ENCODE data around the gene NCAPD3. TPM values are rescaled to one million over a fixed set of nuclear protein-coding genes. Genes with fewer than 3 reads are reported as not detected.

The NCAPD3 gene
- total RNA-seq, 1 donor from 2014 or later: 4.2 TPM

DNA sequence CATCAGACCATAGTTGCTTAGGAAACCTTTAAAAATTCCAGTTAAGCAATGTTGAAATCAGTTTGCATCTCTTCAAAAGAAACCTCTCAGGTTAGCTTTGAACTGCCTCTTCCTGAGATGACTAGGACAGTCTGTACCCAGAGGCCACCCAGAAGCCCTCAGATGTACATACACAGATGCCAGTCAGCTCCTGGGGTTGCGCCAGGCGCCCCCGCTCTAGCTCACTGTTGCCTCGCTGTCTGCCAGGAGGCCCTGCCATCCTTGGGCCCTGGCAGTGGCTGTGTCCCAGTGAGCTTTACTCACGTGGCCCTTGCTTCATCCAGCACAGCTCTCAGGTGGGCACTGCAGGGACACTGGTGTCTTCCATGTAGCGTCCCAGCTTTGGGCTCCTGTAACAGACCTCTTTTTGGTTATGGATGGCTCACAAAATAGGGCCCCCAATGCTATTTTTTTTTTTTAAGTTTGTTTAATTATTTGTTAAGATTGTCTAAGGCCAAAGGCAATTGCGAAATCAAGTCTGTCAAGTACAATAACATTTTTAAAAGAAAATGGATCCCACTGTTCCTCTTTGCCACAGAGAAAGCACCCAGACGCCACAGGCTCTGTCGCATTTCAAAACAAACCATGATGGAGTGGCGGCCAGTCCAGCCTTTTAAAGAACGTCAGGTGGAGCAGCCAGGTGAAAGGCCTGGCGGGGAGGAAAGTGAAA, 73.4 kb downstream of the NCAPD3 start:
- TF ChIP-seq, protein P1, sequence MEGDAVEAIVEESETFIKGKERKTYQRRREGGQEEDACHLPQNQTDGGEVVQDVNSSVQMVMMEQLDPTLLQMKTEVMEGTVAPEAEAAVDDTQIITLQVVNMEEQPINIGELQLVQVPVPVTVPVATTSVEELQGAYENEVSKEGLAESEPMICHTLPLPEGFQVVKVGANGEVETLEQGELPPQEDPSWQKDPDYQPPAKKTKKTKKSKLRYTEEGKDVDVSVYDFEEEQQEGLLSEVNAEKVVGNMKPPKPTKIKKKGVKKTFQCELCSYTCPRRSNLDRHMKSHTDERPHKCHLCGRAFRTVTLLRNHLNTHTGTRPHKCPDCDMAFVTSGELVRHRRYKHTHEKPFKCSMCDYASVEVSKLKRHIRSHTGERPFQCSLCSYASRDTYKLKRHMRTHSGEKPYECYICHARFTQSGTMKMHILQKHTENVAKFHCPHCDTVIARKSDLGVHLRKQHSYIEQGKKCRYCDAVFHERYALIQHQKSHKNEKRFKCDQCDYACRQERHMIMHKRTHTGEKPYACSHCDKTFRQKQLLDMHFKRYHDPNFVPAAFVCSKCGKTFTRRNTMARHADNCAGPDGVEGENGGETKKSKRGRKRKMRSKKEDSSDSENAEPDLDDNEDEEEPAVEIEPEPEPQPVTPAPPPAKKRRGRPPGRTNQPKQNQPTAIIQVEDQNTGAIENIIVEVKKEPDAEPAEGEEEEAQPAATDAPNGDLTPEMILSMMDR (IDR thresholded peaks at IDR 0.05; ENCODE audit: insufficient read depth, low read length, severe bottlenecking): no peak
- Histone ChIP-seq H3K27me3 (ENCODE audit: control insufficient read depth, insufficient read depth, low read length) (no peaks in the 10 kb centered on the region), H3K36me3 (ENCODE audit: control insufficient read depth, insufficient read depth, low read length) (no peaks in the 10 kb centered on the region), H3K4me3 (ENCODE audit: low read depth, low read length) (no peak overlapping the region)
- no peak for DNase-seq (ENCODE audit: low read depth)
- FAIRE-seq: no peak

DNA sequence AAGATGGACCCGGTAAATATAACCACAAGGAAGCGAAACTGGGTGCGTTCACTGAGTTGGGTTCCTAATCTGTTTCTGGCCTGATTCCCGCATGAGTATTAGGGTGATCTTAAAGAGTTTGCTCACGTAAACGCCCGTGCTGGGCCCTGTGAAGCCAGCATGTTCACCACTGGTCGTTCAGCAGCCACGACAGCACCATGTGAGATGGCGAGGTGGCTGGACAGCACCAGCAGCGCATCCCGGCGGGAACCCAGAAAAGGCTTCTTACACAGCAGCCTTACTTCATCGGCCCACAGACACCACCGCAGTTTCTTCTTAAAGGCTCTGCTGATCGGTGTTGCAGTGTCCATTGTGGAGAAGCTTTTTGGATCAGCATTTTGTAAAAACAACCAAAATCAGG, 74.4 kb downstream of the NCAPD3 start:
- no peaks in the 10 kb centered on the region for H3K27me3 ChIP-seq (ENCODE audit: control insufficient read depth, insufficient read depth, low read length)
- FAIRE-seq (no peak), DNase-seq (ENCODE audit: low read depth) (no peak)
- TF ChIP-seq, protein P1 (IDR thresholded peaks at IDR 0.05; ENCODE audit: insufficient read depth, low read length, severe bottlenecking): no peak
- H3K36me3 ChIP-seq (ENCODE audit: control insufficient read depth, insufficient read depth, low read length): no peaks in the 10 kb centered on the region
- H3K4me3 ChIP-seq (ENCODE audit: low read depth, low read length): no peak overlapping the region

DNA sequence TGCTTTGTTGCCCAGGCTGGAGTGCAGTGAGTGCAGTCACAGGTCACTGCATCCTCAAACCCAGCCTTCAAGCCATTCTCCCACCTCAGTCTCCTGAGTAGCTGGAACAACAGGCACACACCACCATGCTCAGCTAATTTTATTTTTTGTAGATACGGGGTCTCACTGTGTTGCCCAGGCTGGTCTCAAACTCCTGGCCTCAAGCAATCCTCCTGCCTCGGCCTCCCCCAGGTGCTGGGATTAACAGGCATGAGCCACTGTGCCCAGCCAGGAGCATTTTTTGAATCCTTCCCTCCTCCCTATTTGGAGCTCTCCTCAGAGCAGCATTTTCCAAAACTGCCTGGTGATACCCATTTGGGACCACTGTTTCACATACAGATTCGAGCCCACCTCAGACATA, 77.2 kb downstream of the NCAPD3 start:
- no peaks in the 10 kb centered on the region for H3K36me3 ChIP-seq (ENCODE audit: control insufficient read depth, insufficient read depth, low read length)
- FAIRE-seq (no peak), DNase-seq (ENCODE audit: low read depth) (no peak)
- H3K27me3 ChIP-seq (ENCODE audit: control insufficient read depth, insufficient read depth, low read length): no peaks in the 10 kb centered on the region
- TF ChIP-seq, protein P1 (IDR thresholded peaks at IDR 0.05; ENCODE audit: insufficient read depth, low read length, severe bottlenecking): no peak
- no peak overlapping the region for H3K4me3 ChIP-seq (ENCODE audit: low read depth, low read length)

DNA sequence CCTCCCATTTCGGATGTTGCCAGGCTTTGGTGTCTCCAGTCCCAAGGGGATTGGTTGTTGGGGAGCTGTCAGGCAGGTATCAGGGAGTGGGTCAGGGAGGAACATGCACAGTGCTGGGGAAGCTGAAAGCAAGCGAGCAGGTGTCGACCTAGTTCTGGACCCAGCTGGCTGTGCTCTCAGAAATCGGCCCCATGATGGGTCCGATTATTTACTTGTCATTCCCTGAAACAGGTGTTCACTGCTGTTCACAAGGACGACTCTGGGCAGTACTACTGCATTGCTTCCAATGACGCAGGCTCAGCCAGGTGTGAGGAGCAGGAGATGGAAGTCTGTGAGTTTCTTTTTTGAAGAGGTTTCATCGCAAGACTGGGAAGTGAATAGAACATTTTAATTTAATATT, 78.1 kb downstream of the NCAPD3 start:
- Histone ChIP-seq H3K4me3 (ENCODE audit: low read depth, low read length) (no peak overlapping the region), H3K27me3 (ENCODE audit: control insufficient read depth, insufficient read depth, low read length) (no peaks in the 10 kb centered on the region), H3K36me3 (ENCODE audit: control insufficient read depth, insufficient read depth, low read length) (no peaks in the 10 kb centered on the region)
- DNase-seq (ENCODE audit: low read depth): no peak
- TF ChIP-seq, protein P1 (IDR thresholded peaks at IDR 0.05; ENCODE audit: insufficient read depth, low read length, severe bottlenecking): no peak
- no peak for FAIRE-seq

DNA sequence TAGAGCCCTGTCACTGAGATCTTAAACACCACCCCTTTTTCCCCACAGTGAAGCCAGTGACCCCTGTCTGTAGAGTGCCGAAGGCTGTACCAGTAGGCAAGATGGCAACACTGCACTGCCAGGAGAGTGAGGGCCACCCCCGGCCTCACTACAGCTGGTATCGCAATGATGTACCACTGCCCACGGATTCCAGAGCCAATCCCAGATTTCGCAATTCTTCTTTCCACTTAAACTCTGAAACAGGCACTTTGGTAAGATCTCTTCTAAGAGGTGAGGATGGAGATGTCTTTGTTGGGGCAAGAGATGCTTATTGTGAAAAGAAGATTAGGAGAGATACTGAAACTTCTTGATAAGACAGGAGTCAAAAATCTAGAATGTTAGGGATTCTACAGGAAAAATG, 79.0 kb downstream of the NCAPD3 start:
- no peak overlapping the region for H3K4me3 ChIP-seq (ENCODE audit: low read depth, low read length)
- FAIRE-seq: no peak
- TF ChIP-seq, protein P1 (IDR thresholded peaks at IDR 0.05; ENCODE audit: insufficient read depth, low read length, severe bottlenecking): no peak

DNA sequence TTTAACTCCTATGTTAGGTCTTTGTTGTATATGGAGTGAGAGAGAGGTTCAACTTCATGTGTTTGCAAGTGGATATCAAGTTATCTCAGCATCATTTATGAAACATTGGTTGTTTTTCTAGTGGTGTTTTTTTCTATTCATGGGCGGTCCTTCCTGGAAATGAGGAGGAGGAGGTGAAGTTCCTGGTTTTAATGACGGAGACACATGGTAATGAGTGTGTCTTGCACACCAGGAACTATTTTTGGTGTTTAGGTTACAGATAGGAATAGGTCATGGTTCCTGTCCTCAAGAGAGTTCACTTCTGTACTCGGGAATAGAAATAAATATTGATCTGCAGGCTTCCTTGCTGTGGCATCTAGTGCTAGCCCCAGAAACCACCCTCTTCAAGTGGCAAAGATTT, 80.0 kb downstream of the NCAPD3 start:
- Histone ChIP-seq H3K4me3 (ENCODE audit: low read depth, low read length) (no peak overlapping the region), H3K36me3 (ENCODE audit: control insufficient read depth, insufficient read depth, low read length) (no peaks in the 10 kb centered on the region), H3K27me3 (ENCODE audit: control insufficient read depth, insufficient read depth, low read length) (no peaks in the 10 kb centered on the region)
- DNase-seq (ENCODE audit: low read depth) (no peak), FAIRE-seq (no peak)
- TF ChIP-seq, protein P1 (IDR thresholded peaks at IDR 0.05; ENCODE audit: insufficient read depth, low read length, severe bottlenecking): no peak

More for the DNA sequence above, 79.0 kb downstream of the NCAPD3 start:
- H3K36me3 ChIP-seq (ENCODE audit: control insufficient read depth, insufficient read depth, low read length): no peaks in the 10 kb centered on the region
- no peak for DNase-seq (ENCODE audit: low read depth)
- no peaks in the 10 kb centered on the region for H3K27me3 ChIP-seq (ENCODE audit: control insufficient read depth, insufficient read depth, low read length)

Data from bronchial epithelial cell (primary cell).